NCI-H748 (cell line): ENCODE data around the gene FAM171A2.
"Not testable (repeated sequence)": the region's sequence is repeated elsewhere in the genome, so short reads cannot be mapped to it uniquely, and the experiment has no call there.

Source experiments
- DNase-seq: peaks from one replicate; lab custom pipeline; 2025; ENCODE audit not compliant: unreplicated experiment; lab: John Stamatoyannopoulos, UW

Gene FAM171A2

DNA sequence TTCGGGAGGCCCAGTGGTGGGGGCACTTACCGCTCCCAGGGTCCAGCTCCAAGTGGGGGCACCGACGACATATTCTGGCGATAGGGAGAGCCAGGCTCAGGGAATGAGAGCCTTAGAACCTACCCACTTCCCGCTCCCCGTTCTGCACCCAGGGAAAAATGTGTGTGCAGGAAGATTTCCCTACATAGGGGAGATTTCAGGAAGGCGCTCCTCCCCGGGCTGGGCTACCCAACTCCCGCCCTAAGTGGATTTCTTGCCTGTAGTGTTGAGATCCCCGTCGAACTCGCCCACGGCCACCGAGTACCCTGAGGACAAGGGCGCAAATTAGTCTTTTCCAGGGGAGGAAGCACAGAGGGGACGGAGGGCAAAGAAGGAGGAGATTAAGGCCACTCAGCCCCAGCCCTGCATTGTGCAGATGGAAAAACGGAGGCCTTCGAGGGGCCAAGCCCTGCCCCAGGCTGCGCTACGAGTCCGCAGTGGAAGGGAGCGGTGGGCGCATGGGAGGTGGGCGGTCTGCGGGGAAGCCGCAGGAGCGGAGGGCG lies 20.7 kb upstream of the FAM171A2 start:
- peak; percentile 48 for DNase-seq

DNA sequence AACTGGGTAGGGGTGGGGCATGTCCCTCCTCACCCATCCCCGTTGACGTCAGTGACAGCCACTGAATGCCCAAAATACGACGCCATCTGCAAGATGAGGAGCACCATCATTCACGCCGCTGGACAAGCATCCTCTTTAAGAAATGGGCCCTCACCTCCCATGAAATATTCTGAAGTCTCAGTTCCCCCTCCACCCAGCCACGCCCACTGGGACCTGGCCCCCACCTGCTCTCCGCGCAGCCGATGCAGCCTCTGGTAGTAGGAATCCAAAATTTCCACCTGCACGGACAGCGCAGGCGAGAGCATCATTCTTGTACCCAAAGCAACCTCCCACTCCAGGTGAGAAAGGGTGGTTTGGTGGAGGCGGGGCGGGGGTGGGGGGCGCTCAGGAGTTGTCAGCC lies 20.2 kb upstream of the FAM171A2 start:
- no peak for DNase-seq

DNA sequence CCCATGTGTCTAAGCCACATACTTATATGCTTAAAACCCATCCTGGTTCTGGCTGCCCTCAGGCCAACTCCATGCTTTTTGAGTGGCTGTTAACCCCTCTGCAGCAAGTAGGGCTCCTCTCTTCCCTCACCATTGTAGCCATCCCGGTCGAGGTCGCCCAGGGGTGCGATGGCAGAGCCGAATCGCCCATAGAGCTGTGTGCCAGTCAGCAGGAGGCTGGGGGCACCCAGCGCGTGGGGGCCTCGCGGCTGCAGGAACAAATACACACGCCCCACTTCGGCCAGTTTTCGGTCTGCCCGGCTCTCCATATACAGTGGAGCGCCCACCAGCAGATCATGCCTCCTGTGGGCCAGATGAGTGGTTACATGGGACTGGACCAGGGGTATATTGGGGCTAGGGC lies 19.7 kb upstream of the FAM171A2 start:
- DNase-seq: no peak

DNA sequence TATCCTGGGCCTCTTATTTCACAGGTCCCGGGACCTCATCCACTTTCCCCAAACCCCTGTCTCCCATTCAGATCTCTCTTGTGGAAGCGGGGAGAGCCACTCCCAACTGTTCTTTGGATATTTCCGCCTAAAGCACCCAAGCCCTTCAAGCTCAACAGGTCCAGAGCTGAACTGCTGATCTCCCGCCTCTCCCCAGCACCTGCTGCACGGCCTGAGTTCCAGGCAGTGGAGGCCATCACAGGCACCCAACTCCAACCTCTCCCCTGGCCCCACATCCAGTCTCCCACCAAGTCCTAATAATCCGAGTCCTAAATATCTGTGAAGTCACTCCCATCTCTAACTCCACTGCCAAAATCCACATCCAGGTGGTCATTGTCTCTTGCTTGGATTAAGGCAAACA lies 19.3 kb upstream of the FAM171A2 start:
- DNase-seq: no peak

DNA sequence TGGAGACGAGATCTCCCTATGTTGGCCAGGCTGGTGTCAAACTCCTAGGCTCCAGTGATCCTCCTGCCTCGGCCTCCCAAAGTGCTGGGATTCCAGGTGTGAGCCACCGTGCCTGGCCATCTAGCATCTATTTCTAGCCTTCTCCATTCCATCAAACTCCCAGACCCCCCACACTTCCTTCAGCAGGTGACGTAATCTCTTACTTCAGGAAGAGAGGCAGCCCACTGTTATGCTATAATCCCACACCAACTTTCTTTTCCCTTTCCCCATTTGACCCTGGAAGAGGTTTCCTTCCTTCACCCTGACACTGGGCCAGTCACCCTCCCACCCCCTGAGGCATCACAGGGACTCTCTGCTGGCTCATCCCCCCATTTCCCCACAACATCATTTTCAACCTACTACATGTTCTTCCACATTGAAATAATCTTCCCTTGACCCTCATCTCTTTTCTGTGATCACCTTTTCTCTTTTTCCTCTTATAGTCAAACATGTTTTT lies 18.2 kb upstream of the FAM171A2 start:
- no peak for DNase-seq

DNA sequence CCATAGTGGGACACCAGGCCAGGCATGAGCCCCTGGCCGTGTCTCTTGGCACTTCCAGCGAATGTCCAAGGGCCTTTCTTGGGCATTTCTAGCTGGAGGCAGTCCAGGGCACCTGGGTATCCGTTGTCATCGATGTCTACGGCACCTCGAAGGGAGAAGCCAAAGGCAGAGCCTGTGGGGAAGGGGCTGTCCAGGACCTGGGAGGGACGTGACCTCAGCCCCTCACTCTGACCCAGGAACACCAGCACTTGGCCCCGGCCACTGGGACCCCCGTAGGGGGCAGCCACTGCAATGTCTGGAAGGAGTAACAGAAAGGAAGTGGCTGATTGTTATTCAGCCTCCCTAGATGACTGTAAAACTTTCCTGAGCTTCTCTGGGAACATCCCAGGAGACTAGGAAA lies 17.1 kb upstream of the FAM171A2 start:
- no peak for DNase-seq

DNA sequence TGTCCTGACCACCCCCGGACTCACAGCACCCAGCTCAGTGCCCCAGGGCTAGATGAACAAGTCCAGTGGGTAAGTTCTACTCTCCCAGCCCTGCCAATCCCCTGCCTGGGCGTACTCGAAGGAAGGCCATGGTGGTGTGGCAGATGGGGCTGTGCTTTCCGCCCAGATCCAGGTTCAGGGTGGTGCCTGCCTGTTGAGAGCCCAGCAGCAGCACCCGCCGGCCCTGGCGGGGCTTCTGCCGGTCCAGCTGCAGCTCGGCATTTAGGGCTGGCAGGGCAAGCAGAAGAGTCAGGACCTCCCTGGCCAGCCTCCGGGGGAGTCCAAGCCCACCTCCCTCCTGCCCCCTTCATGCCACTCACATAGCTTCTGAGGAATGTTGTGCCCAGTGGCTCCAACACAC lies 16.2 kb upstream of the FAM171A2 start:
- DNase-seq: no peak

DNA sequence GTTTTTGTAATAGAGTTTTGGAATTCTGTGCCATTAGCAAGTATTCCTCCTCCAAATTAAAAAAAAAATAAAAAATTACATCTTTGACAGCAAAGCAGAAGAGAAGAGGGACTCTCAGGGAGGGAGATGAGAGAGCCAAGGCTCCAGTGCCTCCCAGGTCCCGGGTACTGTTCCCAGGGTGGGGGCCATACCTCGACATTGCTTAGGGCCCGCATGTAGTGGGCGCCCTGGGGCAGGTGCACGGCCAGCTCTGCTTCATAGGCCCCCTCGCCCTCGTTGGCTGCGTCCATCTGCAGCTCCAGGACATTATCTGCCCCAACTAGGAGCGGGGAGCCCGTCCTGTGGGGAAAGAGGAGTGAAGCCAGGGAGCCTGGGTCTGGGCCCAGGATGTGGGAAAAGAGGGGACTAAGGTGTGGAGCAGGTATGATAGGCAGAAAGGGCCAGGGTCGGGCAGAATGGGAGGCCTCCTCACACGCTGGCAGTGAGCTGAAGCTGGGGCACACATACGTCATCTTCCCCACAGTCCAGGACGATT lies 14.6 kb upstream of the FAM171A2 start:
- no peak for DNase-seq

DNA sequence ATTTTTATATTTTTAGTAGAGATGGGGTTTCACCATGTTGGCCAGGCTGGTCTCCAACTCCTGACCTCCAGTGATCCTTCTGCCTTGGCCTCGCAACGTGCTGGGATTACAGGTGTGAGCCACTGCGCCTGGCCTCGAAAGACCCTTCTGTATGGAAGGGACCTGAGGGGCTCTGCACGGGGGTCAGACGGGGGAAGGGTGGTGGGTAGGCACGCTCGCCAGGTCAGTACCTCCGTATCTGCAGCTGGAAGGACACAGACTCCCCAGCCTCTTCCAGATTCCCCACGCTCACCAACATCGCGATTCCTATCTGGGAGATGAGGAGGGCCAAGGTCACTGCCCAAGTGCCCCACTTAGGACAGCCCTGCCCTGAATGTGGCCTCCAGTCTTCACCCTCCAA lies 13.1 kb upstream of the FAM171A2 start:
- DNase-seq: no peak

DNA sequence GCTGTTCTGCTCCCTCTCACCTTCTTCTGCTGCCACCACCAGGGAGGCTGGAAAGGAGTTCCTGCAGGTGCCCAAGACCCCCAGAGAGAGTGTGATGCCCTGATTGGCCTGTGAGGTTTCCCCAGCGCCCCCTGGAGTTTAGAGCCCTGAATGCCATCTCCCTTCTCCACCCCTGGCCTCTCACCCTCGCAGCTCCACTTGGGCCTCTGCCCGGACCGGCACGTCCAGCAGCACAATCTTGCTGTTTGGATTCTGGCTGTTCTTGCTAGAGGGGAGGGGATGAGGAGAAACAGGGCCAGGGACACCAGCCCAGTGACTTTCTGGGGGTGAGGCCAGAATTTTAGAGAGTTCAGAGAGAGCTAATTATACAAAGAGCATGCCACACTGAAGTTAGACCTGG lies 12.5 kb upstream of the FAM171A2 start:
- DNase-seq: no peak

DNA sequence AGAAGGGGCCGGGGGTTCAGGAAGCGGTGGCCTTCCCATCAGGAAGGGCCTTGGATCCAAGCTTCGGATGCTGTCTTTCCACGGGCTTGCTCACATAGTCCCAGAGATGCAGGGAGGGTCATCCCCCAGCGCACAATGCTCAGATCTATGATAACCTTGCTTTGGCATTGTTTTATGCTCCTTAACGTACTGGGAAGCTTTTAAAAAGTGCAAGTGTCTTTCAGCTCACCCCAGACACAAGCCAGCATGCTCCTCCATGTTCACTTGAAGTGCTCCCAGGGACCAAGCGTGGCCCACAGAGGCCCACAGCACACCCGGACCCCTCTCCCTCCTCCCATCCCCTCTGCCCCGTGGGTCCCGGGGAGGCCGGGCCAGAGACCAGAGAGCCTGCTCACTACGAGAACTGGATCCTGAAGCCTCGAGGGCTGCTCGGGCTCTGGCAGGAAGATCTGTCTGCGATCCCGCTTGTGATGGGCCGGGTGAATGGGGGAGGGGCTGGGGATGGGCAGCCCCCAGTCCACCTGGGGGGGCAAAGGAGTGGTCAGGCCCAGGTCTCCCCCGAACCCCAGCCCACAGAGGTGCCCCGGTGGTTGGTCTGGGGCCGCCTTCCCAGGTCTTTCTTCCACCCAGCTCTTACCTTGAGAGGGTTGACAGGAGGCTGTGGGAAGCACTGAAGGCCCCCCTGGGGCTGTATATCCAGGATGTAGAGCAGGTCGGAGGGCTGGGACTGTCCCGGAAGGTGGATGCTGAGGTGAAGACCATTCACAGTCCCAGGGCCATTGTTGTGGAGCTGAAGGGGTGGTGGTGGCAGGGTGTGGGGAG lies 11.8 kb upstream of the FAM171A2 start:
- no peak for DNase-seq

DNA sequence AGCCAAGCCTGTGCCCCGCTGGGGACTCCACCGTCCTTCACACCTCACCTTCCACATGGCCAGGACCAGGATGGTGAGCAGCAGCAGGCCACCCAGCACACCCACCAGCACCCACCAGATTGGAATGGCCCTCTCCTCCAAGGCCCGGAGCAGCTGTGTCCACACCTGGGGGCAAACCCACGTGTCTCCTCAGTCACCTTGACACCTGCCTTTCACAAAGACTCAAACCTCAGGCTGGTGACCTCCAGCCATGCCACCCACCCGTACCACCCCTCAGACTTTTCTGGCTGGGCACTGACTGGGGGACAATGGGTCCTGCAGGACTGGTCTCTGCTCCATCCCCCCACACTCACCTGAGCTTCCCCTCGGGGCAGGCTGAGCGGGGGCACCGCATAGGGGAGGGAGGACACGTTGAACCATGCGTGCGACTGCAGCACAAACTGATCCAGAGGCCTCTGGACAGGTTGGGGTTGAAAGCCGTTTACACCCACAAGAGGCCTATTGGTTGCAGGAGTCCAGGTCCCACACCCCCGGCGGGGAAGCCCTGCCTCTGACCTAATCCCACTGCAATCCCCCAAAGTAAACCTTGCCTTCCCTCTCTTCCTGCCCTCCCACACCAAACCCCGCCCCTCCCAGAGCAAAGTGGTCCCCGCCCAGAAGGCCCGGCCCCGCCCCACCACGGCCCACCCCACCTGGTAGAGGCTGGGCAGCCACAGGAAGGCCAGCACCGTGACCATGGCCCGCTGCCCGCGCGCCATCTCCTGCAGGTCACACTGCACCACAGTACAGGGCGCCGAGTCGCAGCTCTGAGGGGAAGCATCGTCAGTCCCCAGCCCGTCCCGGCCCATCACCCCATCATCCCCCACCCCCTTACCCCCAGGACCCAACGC lies 10.9 kb upstream of the FAM171A2 start:
- DNase-seq: no peak

DNA sequence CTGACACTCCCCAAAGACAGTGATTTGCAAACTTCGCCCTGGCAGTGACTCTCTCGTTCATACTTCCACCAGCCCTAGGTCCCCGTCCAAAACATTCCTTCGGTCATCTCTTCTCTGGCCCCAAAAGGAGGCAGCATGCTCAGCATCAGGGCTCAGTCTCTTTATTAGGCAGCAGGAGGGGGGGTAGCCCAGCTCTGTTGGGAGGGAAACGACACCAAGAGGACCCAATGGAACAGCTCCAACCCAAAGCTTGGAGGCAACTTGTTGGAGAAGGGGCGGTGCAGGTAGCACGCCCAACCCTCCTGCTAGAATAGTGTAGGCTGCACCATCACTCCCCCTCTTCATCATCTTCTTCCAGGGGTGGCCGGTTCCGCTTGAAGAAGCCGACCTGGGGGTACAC lies 8.4 kb upstream of the FAM171A2 start:
- no peak for DNase-seq

DNA sequence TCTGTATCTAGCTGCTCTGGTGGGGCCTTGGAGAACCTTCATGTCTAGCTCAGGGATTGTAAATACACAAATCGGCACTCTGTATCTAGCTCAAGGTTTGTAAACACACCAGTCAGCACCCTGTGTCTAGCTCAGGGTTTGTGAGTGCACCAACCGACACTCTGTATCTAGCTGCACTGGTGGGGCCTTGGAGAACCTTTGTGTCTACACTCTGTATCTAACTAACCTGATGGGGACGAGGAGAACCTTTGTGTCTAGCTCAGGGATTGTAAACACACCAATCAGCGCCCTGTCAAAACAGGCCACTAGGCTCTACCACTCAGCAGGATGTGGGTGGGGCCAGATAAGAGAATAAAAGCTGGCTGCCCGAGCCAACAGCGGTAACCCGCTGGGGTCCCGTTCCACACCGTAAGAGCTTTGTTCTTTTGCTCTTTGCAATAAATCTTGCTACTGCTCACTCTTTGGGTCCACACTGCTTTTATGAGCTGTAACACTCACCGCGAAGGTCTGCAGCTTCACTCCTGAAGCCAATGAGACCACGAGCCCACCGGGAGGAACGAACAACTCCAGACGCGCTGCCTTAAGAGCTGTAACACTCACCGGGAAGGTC lies 5.9 kb upstream of the FAM171A2 start:
- DNase-seq: peak; percentile 59

DNA sequence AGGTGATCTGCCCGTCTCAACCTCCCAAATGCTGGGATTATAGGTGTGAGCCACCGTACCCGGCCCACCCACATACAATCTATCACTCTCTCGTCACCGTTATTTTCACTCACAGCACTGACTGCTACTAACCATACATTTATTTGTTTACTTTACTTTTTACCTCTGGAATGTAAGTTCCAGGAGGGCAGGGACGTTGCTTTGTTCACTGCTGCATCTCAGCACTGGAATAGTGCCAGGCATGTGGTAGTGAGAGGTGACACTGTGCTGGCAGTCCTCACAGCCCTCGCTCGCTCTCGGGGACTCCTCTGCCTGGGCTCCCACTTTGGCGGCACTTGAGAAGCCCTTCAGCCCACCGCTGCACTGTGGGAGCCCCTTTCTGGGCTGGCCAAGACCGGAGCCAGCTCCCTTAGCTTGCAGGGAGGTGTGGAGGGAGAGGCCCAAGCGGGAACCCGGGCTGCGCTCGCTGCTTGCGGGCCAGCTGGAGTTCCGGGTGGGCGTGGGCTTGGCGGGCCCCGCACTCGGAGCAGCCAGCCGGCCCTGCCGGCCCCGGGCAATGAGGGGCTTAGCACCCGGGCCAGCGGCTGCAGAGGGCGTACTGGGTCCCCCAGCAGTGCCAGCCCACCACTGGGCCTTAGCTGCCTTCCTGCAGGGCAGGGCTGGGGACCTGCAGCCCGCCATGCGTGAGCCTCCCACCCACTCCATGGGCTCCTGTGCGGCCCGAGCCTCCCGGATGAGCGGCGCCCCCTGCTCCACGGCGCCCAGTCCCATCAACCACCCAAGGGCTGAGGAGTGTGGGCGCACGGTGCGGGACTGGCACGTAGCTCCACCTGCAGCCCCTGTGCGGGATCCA lies 5.0 kb upstream of the FAM171A2 start:
- DNase-seq: not testable (repeated sequence)

DNA sequence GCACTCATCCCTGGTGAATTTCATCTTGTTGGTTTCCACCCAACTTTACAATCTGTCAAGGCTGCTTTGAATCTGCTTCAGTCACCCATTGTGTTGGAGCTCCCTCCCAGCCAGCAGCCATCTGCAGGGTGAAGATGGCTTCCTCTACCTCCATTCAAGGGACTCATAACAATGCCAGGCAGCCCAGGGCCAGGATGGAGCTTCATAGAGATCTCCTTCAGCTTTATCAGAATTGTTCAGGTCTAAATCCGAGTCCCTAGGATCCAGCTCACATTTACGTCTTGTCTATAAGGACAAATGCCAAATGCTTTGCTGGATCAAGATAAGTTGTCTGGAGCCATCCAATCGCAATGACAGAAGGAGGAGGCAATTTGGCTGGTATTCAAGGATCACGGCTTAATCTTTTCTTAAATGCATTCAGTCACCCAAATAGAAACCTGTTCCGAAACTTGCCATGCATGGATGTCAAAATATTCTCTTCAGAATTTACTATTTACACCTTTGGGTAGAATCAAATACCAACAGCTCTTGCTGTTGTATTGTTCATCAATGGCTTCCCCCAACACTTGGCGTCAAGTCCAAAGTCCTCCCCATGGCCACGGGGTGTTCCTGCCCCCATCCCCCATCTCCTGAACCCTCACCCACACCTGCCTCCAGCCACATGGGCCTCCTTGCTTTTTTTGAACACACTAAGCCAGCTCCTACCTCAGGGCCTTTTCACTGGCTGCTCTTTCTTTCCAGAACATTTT lies 3.8 kb upstream of the FAM171A2 start:
- no peak for DNase-seq

DNA sequence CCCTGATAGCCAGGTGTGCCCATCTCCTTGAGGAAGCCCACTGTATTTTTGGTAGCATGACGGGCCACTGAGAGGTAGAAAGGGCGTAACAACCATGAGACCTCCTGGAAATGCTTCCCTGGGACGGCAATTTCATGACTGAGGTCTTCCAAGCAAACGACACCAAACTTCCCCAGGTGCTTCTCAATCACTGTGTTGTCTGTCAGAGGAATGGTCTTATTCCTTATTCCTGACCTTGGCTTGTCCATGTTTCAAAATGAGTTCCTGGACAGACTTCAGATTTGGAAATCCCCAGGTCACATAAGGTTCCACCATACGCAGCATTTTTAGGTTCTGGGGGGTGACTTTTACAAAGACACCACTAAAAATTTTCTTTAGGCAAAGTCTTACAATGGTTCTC lies 1.4 kb upstream of the FAM171A2 start:
- DNase-seq: not testable (repeated sequence)

DNA sequence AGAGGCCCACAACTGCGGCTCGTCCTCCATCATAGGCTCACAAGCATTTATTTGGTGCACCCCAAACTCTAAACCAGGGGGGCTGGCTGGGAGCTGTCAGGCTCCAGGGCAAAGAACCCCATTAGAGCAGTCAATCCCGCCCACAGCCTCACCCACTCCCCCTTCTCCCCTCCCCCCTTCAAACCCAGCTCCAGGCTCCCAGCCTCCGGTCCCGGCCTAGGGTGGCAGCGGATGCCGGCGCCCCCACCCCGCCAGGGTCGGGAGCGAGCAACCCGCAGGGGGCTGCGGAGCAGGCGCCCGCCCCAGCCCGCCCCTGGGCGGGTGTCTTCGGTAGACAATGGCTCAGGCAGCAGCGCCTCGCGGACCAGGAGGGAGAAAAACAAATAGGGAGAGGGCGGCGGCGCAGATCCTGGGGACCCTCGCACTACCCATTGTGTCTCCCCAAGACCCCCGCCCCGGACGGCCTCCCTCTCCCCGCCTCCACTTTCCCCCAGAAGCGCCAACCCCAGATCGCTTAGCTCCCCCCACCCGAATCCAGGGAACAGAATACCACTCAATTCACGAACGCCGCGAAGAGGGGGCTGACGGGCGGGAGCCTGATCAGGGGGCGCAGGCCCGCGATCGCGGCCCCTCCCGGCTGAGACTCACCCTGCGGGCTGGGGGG lies 572 bp downstream of the FAM171A2 start:
- DNase-seq: peak; percentile 60

DNA sequence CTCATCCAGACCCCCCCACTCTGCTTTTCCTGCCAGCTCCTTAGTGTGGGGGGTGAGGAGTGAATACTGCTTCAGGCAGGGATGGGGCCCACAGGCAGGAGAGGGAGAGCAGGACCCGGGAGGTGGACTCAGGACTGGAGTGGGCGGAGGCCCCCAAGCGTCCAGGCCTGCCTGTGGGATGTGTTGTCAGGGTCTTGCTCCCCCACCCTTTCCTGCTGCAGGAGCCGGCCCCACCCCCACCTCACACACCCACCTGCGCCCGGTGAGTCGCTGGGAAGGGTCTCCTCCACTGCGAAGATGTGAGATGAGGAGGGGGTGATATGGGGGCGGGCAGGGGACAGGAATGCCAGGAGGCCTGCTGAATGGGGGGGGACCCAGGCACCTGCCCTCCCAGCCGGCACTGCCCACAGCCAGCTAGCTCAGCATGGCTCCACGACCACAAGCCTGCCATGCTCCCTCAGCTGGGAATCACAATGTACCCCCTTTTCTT lies 1.1 kb downstream of the FAM171A2 start:
- DNase-seq: no peak
